ENCODE data around the gene TXNRD2. TPM values are rescaled to one million over a fixed set of nuclear protein-coding genes. Genes with fewer than 3 reads are reported as not detected.

The TXNRD2 gene
- total RNA-seq, 1 experiment from 2014 or later = 23.0 TPM

DNA sequence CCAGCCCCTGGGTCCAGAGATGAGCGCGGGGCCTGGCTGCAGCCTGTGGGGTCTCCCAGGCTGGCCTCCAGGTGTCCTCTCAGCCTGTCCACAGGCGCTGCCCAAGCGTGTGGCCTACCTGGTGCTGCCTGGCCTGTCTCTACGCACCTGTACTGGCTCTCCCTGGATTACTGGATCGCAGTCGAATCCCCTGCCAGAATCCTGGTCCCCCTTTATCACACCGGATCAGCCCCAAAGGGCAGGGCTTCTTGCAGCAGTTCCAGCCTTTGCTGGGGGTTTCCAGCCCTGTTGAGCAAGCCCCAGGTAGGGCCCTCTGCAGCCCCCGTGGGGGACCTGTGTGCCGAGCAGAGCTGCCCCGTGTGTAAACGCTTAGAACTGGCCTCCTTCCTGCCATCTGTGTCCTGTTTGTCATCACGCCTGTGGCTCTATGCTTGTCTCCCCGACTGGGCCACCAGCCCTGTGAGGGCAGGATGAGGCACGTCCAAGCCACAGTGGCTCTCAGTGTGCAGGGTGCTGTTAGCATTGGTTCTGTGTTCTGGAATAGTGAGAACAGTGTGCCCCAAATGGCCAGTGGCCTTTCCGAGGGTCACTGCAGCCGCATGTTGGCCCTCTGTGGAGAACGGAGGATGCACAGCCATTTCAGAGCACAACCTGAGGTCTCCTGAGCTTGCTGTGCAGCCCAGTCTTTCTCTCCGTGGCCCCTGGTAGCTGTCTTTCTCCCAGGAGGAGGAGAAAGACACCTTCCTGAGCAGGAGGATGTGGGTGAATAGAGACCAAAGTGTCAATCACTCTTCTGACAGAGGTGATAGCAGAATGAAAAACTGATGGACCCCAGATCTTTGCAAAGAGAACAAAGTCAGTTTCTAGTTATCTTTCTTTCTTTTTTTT lies 13.9 kb upstream of the TXNRD2 start:
- ChIA-PET POLR2A (ENCODE audit: unreplicated experiment) (no interaction called here), CTCF (no interaction called here)
- Histone ChIP-seq H3K36me3 (ENCODE audit: low read depth, low read length) (no peaks in the 10 kb centered on the region), H3F3A (ENCODE audit: low read length, unreplicated experiment) (no peaks in the 10 kb centered on the region), H3K9me2 (replicated peaks; ENCODE audit: low read length) (no peaks in the 10 kb centered on the region), H3K27me3 (ENCODE audit: low read length) (no peaks in the 10 kb centered on the region), H3K9me3 (ENCODE audit: low read length) (no peaks in the 10 kb centered on the region), H3K79me2 (ENCODE audit: low read length) (no peaks in the 10 kb centered on the region), H3K4me1 (ENCODE audit: insufficient read depth, low read length) (no peaks in the 10 kb centered on the region), H3K9ac (ENCODE audit: low read length) (no peak overlapping the region), H3K4me2 (ENCODE audit: low read length) (no peak overlapping the region), H3K4me3 (ENCODE audit: low read length) (no peak overlapping the region), H2AFZ (ENCODE audit: low read length) (no peak overlapping the region), H3K27ac (ENCODE audit: low read length) (no peak overlapping the region), H4K20me1 (ENCODE audit: low read length) (no peaks in the 10 kb centered on the region)
- intact Hi-C loops (cut with micrococcal nuclease) = no loop called here
- ATAC-seq (no peak), DNase-seq (no peak)
- BruUV-seq (replicated peaks) = no TSS peak
- TF ChIP-seq, protein P1, sequence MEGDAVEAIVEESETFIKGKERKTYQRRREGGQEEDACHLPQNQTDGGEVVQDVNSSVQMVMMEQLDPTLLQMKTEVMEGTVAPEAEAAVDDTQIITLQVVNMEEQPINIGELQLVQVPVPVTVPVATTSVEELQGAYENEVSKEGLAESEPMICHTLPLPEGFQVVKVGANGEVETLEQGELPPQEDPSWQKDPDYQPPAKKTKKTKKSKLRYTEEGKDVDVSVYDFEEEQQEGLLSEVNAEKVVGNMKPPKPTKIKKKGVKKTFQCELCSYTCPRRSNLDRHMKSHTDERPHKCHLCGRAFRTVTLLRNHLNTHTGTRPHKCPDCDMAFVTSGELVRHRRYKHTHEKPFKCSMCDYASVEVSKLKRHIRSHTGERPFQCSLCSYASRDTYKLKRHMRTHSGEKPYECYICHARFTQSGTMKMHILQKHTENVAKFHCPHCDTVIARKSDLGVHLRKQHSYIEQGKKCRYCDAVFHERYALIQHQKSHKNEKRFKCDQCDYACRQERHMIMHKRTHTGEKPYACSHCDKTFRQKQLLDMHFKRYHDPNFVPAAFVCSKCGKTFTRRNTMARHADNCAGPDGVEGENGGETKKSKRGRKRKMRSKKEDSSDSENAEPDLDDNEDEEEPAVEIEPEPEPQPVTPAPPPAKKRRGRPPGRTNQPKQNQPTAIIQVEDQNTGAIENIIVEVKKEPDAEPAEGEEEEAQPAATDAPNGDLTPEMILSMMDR (conservative IDR thresholded peaks at IDR 0.05; ENCODE audit: low read depth, low read length) = no peak
- TF ChIP-seq EZH2phosphoT487 (IDR thresholded peaks at IDR 0.05; ENCODE audit: borderline replicate concordance, low read length) (no peak), EZH2 (IDR thresholded peaks at IDR 0.05; ENCODE audit: low read length, unreplicated experiment) (no peak)

DNA sequence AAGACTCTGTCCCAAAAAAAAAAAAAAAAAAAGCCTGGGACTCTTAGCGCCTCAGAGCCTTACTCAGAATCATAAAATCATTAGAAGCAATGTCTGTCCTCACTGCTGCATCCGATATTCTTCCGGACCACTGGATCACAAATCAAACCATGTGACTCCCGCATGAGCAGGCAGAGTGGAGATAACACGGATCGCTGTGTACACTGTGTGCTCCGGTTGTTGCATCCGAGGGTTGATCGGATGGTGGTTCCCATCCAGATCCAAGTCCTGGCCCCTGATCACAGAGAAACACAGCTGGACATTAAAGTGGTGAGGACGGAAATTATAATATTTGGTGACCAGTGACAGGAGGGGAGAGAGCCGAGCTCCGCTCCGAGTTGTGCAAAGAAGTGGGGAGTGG lies 9.7 kb upstream of the TXNRD2 start:
- Histone ChIP-seq H3F3A (ENCODE audit: low read length, unreplicated experiment) (no peaks in the 10 kb centered on the region), H3K79me2 (ENCODE audit: low read length) (no peaks in the 10 kb centered on the region), H3K9me3 (ENCODE audit: low read length) (no peaks in the 10 kb centered on the region), H3K27ac (ENCODE audit: low read length) (no peak overlapping the region), H3K9ac (ENCODE audit: low read length) (no peak overlapping the region), H3K9me2 (replicated peaks; ENCODE audit: low read length) (no peaks in the 10 kb centered on the region), H4K20me1 (ENCODE audit: low read length) (no peaks in the 10 kb centered on the region), H2AFZ (ENCODE audit: low read length) (no peak overlapping the region), H3K4me1 (ENCODE audit: insufficient read depth, low read length) (peaks cover 10% of the 10 kb centered on the region), H3K4me2 (ENCODE audit: low read length) (no peak overlapping the region), H3K4me3 (ENCODE audit: low read length) (no peak overlapping the region), H3K36me3 (ENCODE audit: low read depth, low read length) (no peaks in the 10 kb centered on the region), H3K27me3 (ENCODE audit: low read length) (no peaks in the 10 kb centered on the region)
- ChIA-PET POLR2A (ENCODE audit: unreplicated experiment) (no interaction called here), CTCF (no interaction called here)
- ATAC-seq (no peak), DNase-seq (no peak)
- no TSS peak for BruUV-seq (replicated peaks)
- intact Hi-C loops (cut with micrococcal nuclease) = no loop called here
- TF ChIP-seq EZH2phosphoT487 (IDR thresholded peaks at IDR 0.05; ENCODE audit: borderline replicate concordance, low read length) = no peak
- no peak for TF ChIP-seq EZH2 (IDR thresholded peaks at IDR 0.05; ENCODE audit: low read length, unreplicated experiment)
- TF ChIP-seq, protein P1 (conservative IDR thresholded peaks at IDR 0.05; ENCODE audit: low read depth, low read length) = no peak

Data from PC-3 (cell line).